NT2/D1 (cell line): ENCODE measurements around the gene IL12A.

Experiments
- DNase-seq: peaks from one replicate; pipeline ENCODE4 v3.0.0-alpha.2; 2011; ENCODE audit warnings: low read depth, low spot score
- H3K27me3 ChIP-seq: 2 replicates; pipeline ENCODE4 v1.6.0; 2011; ENCODE audit warnings: mild to moderate bottlenecking; ENCODE audit not compliant: insufficient read length, insufficient read depth
- H3K36me3 ChIP-seq: 2 replicates; pipeline ENCODE4 v1.6.1; 2011; ENCODE audit warnings: mild to moderate bottlenecking, low read length, mixed read lengths; ENCODE audit not compliant: insufficient read depth, insufficient read length
- H3K4me1 ChIP-seq: 2 replicates; pipeline ENCODE4 v1.5.1; 2011; ENCODE audit not compliant: insufficient read depth, insufficient read length
- H3K4me3 ChIP-seq: 2 replicates; pipeline ENCODE4 v1.5.1; 2011; ENCODE audit warnings: low read depth; ENCODE audit not compliant: insufficient read length
- H3K9ac ChIP-seq: 2 replicates; pipeline ENCODE4 v1.6.0; 2011; ENCODE audit warnings: low read depth; ENCODE audit not compliant: insufficient read length
- H3K9me3 ChIP-seq: 2 replicates; pipeline ENCODE4 v1.5.1; 2011; ENCODE audit warnings: mild to moderate bottlenecking, low read length; ENCODE audit not compliant: insufficient read depth
- SUZ12 ChIP-seq: IDR thresholded peaks from 2 replicates; pipeline ENCODE4 v1.6.1; 2011; ENCODE audit not compliant: insufficient read length, insufficient read depth; ENCODE audit errors: extremely low read depth
- YY1 ChIP-seq: IDR thresholded peaks from 2 replicates; pipeline ENCODE4 v1.6.1; 2011; ENCODE audit not compliant: insufficient read length, insufficient read depth
- ZNF274 ChIP-seq: IDR thresholded peaks from 2 replicates; pipeline ENCODE4 v1.6.1; 2011; ENCODE audit warnings: mild to moderate bottlenecking, low read depth, low read length

Gene IL12A

DNA sequence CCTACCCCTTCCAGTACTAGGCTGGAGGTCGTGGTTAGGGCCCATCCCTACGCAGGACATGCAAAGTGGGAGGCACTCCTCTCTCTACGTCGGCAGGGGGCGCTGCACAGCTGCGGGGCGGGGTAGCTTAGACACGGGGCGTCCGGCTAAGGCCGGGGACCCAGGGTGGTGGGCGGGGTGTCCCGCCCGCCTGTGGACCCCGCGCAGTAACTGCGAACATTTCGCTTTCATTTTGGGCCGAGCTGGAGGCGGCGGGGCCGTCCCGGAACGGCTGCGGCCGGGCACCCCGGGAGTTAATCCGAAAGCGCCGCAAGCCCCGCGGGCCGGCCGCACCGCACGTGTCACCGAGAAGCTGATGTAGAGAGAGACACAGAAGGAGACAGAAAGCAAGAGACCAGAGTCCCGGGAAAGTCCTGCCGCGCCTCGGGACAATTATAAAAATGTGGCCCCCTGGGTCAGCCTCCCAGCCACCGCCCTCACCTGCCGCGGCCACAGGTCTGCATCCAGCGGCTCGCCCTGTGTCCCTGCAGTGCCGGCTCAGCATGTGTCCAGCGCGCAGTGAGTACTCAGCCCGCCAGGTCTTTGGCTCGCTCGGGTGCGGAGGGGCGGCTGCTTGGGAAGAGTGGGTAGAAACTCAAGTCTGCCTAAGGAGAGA is at the start of gene IL12A:
Gene IL12A (plus strand): TSS at position 219 of the 655 bp plus-strand sequence.
- Histone ChIP-seq H3K27me3 (peaks cover 20% of the 10 kb centered on the region), H3K9me3 (no peaks in the 10 kb centered on the region), H3K9ac (peak within 1 kb of the TSS; percentile 61), H3K4me1 (peaks cover 4% of the 10 kb centered on the region), H3K4me3 (peak within 1 kb of the TSS; percentile 55), H3K36me3 (no peaks in the 10 kb centered on the region)
- TF ChIP-seq SUZ12 (no peak), YY1 (no peak), ZNF274 (no peak)
- DNase-seq = peak; percentile 61

DNA sequence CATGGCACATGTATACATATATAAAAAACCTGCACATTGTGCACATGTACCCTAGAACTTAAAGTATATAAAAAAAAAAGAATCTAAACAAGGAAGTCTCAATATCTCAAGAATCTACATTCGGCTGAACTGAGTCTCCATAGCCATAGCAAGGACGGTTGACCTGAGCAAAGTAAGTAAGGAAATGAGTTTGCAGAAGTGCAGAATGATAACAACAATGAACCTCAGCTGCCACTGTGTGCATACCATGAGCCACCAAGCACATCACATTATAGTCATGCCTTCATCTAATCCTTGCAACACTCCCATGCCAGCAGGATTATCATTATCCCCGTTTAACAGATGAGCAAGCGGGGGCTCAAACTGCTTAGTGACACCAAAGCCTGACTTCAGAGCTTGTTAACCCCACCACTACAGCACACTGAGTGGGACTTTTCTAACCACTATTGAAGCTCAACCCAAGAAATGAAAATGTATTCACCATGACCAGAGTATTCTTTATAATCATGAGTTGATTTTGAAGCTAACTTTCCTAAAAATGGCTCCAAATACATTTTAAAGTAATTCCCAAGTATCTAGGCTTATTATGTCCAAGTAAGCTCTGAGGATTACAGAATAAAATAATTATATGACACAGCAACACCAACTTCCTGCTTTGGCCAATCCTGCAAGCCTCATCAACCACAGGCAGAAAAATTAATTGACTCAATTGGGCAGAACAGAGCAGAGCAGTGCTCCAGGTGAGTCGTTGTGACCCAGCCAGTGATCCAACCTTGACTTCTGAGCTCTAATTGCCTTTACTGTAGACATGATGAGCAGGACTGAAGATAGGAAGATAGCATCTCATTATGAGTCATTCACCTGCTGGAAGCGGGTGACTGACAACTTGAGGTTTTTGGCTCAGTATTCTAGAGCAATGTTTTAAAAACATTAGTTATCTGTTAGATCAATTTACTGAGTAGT is 47.3 kb upstream of the IL12A start:
- Histone ChIP-seq H3K9me3 (no peaks in the 10 kb centered on the region), H3K9ac (no peak overlapping the region), H3K4me3 (no peak overlapping the region), H3K36me3 (no peaks in the 10 kb centered on the region), H3K27me3 (no peaks in the 10 kb centered on the region), H3K4me1 (no peaks in the 10 kb centered on the region)
- TF ChIP-seq ZNF274 = no peak
- TF ChIP-seq YY1 = no peak
- no peak for TF ChIP-seq SUZ12
- no peak for DNase-seq

DNA sequence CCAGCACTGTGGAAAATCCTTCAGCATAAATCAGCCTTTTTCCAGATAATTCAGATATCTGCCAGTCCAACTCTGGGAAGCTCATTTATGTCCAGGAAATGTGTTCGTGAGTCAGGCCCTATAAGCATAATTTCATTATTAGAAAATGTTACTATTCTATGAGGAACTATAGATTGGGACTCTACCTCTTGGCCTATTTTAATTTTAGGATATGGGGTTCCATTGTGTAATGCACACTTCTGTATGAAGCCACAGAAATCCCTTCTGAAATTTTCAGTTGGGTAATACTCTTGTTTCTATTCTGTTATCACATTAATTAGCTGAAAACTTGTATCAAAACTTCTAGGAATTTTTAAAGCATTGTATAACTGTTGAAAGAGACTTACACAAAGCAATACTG is 43.9 kb upstream of the IL12A start:
- Histone ChIP-seq H3K4me1 (no peaks in the 10 kb centered on the region), H3K27me3 (no peaks in the 10 kb centered on the region), H3K9me3 (no peaks in the 10 kb centered on the region), H3K36me3 (no peaks in the 10 kb centered on the region), H3K4me3 (no peak overlapping the region), H3K9ac (no peak overlapping the region)
- TF ChIP-seq SUZ12 (no peak), ZNF274 (no peak), YY1 (no peak)
- no peak for DNase-seq

DNA sequence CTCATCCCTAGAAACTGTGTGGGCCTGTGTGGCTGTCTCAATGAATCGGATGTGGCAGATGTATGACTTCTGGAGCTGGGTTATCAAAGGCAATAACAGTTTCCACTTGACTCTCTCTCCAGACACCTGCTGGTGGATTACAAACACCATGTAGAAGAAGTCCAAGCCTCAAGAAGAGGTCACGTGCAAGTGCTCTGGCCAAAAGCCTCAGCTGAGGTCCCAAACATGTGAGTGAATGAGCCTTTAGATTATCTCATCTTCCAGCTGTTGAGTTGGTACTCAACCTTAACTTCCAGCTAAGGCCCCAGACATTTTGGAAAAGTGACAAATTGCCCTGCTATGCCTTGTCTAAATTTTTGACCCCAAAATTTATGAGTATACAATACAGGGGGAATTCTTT is 42.7 kb upstream of the IL12A start:
- Histone ChIP-seq H3K27me3 (no peaks in the 10 kb centered on the region), H3K36me3 (no peaks in the 10 kb centered on the region), H3K9ac (no peak overlapping the region), H3K4me1 (no peaks in the 10 kb centered on the region), H3K4me3 (no peak overlapping the region), H3K9me3 (no peaks in the 10 kb centered on the region)
- DNase-seq = no peak
- no peak for TF ChIP-seq YY1
- TF ChIP-seq ZNF274 = no peak
- no peak for TF ChIP-seq SUZ12

DNA sequence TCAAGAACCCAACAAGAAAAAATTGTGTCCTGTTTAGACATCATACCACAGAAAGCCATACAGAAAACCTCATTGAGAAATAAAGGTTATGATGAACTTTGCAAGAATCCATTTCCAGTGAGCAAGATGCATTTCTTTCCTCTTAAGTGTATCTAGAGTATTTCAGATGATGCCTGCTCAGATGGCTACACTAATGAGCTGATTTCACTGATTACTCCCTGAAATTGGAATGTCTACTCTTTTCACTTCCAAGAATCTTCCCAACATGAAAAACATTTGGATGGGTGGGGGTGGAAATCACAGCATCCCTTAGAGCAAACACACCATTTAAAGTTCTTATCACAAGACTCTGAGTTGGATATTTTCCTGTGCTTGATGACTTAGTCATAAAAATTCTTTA is 41.4 kb upstream of the IL12A start:
- Histone ChIP-seq H3K36me3 (no peaks in the 10 kb centered on the region), H3K27me3 (no peaks in the 10 kb centered on the region), H3K4me1 (no peaks in the 10 kb centered on the region), H3K9me3 (no peaks in the 10 kb centered on the region), H3K9ac (no peak overlapping the region), H3K4me3 (no peak overlapping the region)
- no peak for DNase-seq
- no peak for TF ChIP-seq YY1
- no peak for TF ChIP-seq SUZ12
- TF ChIP-seq ZNF274 = no peak

DNA sequence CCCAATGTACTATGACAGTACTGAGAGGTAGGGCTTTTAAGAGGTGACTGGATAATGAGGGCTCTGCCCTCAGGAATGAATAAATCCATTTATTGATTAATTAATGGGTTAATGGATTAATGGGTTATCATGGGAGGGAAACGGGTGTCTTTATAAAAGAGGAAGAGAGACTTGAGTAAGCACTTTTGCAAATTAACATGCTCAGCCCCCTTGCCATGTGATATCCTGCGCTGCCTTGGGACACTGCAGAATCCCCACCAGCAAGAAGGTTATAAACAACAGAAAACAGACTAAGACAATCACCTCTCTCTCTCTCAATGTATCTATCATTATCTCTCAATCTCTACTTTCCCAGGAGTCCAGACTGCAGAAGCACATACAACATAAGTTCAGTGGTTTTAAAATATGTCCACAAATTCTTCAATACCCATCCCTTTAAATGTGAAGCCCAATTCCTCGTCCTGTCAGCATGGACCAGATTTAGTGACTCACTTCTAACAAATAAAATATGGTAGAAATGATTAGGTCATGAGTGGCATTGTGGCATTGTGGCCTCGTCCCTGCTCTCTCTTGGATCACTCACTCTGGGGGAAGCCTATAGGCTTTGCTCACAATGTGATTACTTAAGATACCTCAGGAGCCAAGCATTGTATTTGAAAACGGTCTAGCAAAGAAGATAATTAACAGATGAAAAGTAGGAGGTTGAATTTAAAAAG is 40.0 kb upstream of the IL12A start:
- Histone ChIP-seq H3K9ac (no peak overlapping the region), H3K36me3 (no peaks in the 10 kb centered on the region), H3K4me3 (no peak overlapping the region), H3K9me3 (no peaks in the 10 kb centered on the region), H3K4me1 (no peaks in the 10 kb centered on the region), H3K27me3 (no peaks in the 10 kb centered on the region)
- TF ChIP-seq SUZ12 (no peak), YY1 (no peak)
- DNase-seq = no peak

DNA sequence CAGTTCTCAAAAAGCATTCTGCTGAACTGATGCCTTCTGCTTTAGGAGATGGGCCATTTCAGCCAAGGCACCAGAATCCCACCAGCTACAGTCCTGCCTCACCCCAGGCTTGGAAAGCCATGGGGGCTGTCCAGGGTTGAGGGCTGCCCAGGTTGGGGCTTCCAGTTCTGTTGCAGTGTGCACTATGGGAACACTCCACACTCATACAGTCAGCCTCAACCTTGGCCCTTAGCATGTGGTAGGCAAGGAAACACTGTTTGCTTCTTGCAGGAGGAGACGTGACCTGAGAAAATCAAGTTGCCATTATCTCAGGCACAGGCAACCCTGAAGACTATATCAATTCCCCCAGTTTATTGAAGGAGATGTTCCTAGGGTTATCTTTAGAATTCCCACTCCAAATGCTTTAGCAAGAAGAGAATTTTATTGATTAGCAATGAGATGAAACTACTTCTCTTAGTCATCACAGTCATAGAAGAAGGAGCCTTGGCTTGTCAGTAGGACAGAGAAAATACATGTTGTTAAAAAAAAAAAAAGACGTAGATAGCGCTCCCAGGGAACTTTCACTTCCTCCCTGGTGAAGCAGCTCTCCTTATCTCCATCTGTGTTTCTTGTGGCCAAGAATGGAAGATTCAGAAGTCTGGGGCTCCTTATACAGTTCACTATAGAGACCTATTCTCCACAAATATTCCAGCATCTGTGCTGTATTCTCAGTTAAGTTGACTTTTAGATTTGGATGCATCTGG is 38.3 kb upstream of the IL12A start:
- no peak overlapping the region for H3K9ac ChIP-seq

More for the DNA sequence above, 38.3 kb upstream of the IL12A start:
- no peak for TF ChIP-seq ZNF274
- Histone ChIP-seq H3K27me3 (no peaks in the 10 kb centered on the region), H3K36me3 (no peaks in the 10 kb centered on the region), H3K9me3 (no peaks in the 10 kb centered on the region), H3K4me3 (no peak overlapping the region), H3K4me1 (no peaks in the 10 kb centered on the region)
- DNase-seq = no peak
